K562 (cell line): Measurements from ENCODE around the gene NTN1. TPM values are rescaled to one million over a fixed set of nuclear protein-coding genes. Genes with fewer than 3 reads are reported as not detected.

Experiments used
- ATAC-seq: fragments of 200-7000 bp; cut with Tn5 transposase; 3 replicates; pipeline ENCODE4 v1.9.1; 2020; ENCODE audit warnings: moderate library complexity
- BruUV-seq: library from RNA; stranded (reverse); fragments of 400-500 nt; replicated peaks from 2 replicates; lab custom pipeline; 2021; lab: Mats Ljungman, UMichigan
- CTCF ChIA-PET: fragments of 300-600 bp; formaldehyde crosslinking; extraction: SDS; loops from one replicate; lab custom pipeline; 2021; ENCODE audit warnings: low intra/inter-chr PET ratio; lab: Yijun Ruan, JAX
- POLR2A ChIA-PET: fragments of 300-600, 350-650 bp; sonication (Branson Sonifier 250); formaldehyde crosslinking; extraction: SDS; loops from one replicate; lab custom pipeline; 2021; ENCODE audit warnings: antibody characterized with exemption, inconsistent platforms; lab: Yijun Ruan, JAX
- DNase-seq, 4 experiments: peaks; one replicate each; pipeline versions ENCODE4 v3.0.0 to v3.0.0-alpha.2; 2011 to 2018; ENCODE audit warnings: low spot score in 3 of 4, mixed read lengths in 3 of 4; ENCODE audit errors: extremely low read depth in 1 of 4
- FAIRE-seq: peaks from 2 replicates; lab custom pipeline; 2011; peaks lifted over from hg19 to GRCh38; lab: Jason Lieb, UNC
- H2AFZ ChIP-seq: 2 replicates; pipeline ENCODE4 v1.6.0; 2011; ENCODE audit warnings: low read depth, low read length, control low read depth, inconsistent platforms
- H3K27ac ChIP-seq: fragments of 200-600 bp; 3 replicates; pipeline ENCODE4 v1.8.0; 2011; ENCODE audit warnings: low read depth, mild to moderate bottlenecking, control low read depth, inconsistent platforms, low read length, moderate library complexity, mixed read lengths; ENCODE audit errors: extremely low read depth
- H3K27me3 ChIP-seq, 2 experiments: fragments of 300-600 bp in 1 of 2; 2 replicates in 1 of 2; 3 replicates in 1 of 2; pipeline versions ENCODE4 v1.6.0 to v1.8.0; 2011; ENCODE audit warnings: inconsistent platforms in 2 of 2, low read length in 2 of 2, mild to moderate bottlenecking in 1 of 2, mixed read lengths in 1 of 2, moderate library complexity in 1 of 2; ENCODE audit not compliant: control insufficient read depth in 2 of 2, insufficient read depth in 2 of 2
- H3K36me3 ChIP-seq: fragments of 300-600 bp; 3 replicates; pipeline ENCODE4 v1.8.0; 2011; ENCODE audit warnings: mild to moderate bottlenecking, low read length, inconsistent platforms; ENCODE audit not compliant: control insufficient read depth, insufficient read depth
- H3K4me1 ChIP-seq, 2 experiments: fragments of 200-600 bp in 1 of 2; replicated peaks in 1 of 2; 2 replicates in 1 of 2; 3 replicates in 1 of 2; pipeline versions ENCODE4 v1.5.1 to v1.8.0; 2011; ENCODE audit warnings: inconsistent platforms in 2 of 2, low read length in 2 of 2, mild to moderate bottlenecking in 1 of 2, mixed read lengths in 1 of 2, moderate library complexity in 1 of 2; ENCODE audit not compliant: control insufficient read depth in 2 of 2, insufficient read depth in 2 of 2
- H3K4me2 ChIP-seq: 2 replicates; pipeline ENCODE4 v1.6.1; 2011; ENCODE audit warnings: low read length, control low read depth, inconsistent platforms, mixed read lengths; ENCODE audit not compliant: insufficient read depth
- H3K4me3 ChIP-seq: fragments of 200-600 bp; sonication (generic), shearing (Covaris generic); 2 replicates; pipeline ENCODE4 v1.5.1; 2016; ENCODE audit warnings: control low read depth, inconsistent platforms
- H3K79me2 ChIP-seq: fragments of 200-600 bp; 3 replicates; pipeline ENCODE4 v1.8.0; 2011; ENCODE audit warnings: low read length, inconsistent platforms; ENCODE audit not compliant: control insufficient read depth, insufficient read depth
- H3K9ac ChIP-seq, 2 experiments: 2 replicates each; pipeline versions ENCODE4 v1.6.0 to v1.6.1; 2011; ENCODE audit warnings: low read depth in 2 of 2, low read length in 2 of 2, control low read depth in 1 of 2, inconsistent platforms in 1 of 2, mild to moderate bottlenecking in 1 of 2, mixed read lengths in 1 of 2; ENCODE audit not compliant: insufficient read depth in 1 of 2
- H3K9me1 ChIP-seq: one replicate; pipeline ENCODE4 v1.6.0; 2011; ENCODE audit warnings: inconsistent platforms, mild to moderate bottlenecking, low read length, moderate library complexity; ENCODE audit not compliant: control insufficient read depth, insufficient read depth
- H3K9me3 ChIP-seq: replicated peaks from 2 replicates; pipeline ENCODE4 v1.5.1; 2011; ENCODE audit warnings: low read depth, low read length, inconsistent platforms; ENCODE audit not compliant: control insufficient read depth, insufficient read depth
- H4K20me1 ChIP-seq: replicated peaks from 2 replicates; pipeline ENCODE4 v1.6.1; 2011; ENCODE audit warnings: low read length, inconsistent platforms, mixed read lengths; ENCODE audit not compliant: control insufficient read depth, insufficient read depth
- ADNP ChIP-seq: fragments of 200-800 bp; sonication (Bioruptor generic); IDR thresholded peaks from 2 replicates; pipeline ENCODE4 v1.6.1; 2016; ENCODE audit warnings: missing genetic modification characterization, missing compliant biosample characterization
- AFF4 ChIP-seq: sonication (generic); formaldehyde crosslinking; IDR thresholded peaks from 2 replicates; pipeline ENCODE4 v1.8.0; 2023; ENCODE audit warnings: mild to moderate bottlenecking, missing genetic modification reagents
- BHLHE40 ChIP-seq: IDR thresholded peaks from 2 replicates; pipeline ENCODE4 v1.6.1; 2011; ENCODE audit warnings: low read length, improper control_type of control experiment
- EGR1 ChIP-seq: fragments of 450-650 bp; conservative IDR thresholded peaks from 2 replicates; pipeline ENCODE4 v1.6.1; 2017; ENCODE audit warnings: mild to moderate bottlenecking
- ERF ChIP-seq: fragments of 450-650 bp; formaldehyde crosslinking; IDR thresholded peaks from 2 replicates; pipeline ENCODE4 v1.4.0; 2020; ENCODE audit warnings: mild to moderate bottlenecking, mixed read lengths
- GTF2E2 ChIP-seq: fragments of 200-800 bp; sonication (Bioruptor generic); IDR thresholded peaks from 2 replicates; pipeline ENCODE4 v1.6.1; 2016; ENCODE audit warnings: missing genetic modification characterization, missing compliant biosample characterization
- HMGN3 ChIP-seq: IDR thresholded peaks from 2 replicates; pipeline ENCODE4 v1.6.1; 2011; ENCODE audit warnings: borderline replicate concordance, low read depth, mild to moderate bottlenecking, mixed read lengths, low read length; ENCODE audit not compliant: insufficient read length; ENCODE audit errors: extremely low read depth
- NFATC3 ChIP-seq: fragments of 450-650 bp; IDR thresholded peaks from 2 replicates; pipeline ENCODE4 v1.6.1; 2017; ENCODE audit warnings: mild to moderate bottlenecking
- PCBP1 ChIP-seq: fragments of 200-400 bp; formaldehyde crosslinking; IDR thresholded peaks from 2 replicates; pipeline ENCODE4 v1.6.1; 2018; ENCODE audit warnings: mild to moderate bottlenecking, low read depth, low read length; ENCODE audit not compliant: poor library complexity, severe bottlenecking
- ZNF232 ChIP-seq: sonication (generic); formaldehyde crosslinking; IDR thresholded peaks from 2 replicates; pipeline ENCODE4 v1.8.0; 2022; ENCODE audit warnings: mild to moderate bottlenecking, missing genetic modification reagents
- ZNF384 ChIP-seq: IDR thresholded peaks from 2 replicates; pipeline ENCODE4 v1.6.1; 2012; ENCODE audit warnings: low read depth, low read length, improper control_type of control experiment
- ZNF76 ChIP-seq: fragments of 250-450 bp; sonication (Bioruptor Pico); IDR thresholded peaks from 2 replicates; pipeline ENCODE4 v1.4.0; 2020; ENCODE audit warnings: mild to moderate bottlenecking, moderate library complexity, borderline replicate concordance
- WGBS: fragments of 100-300 bp; shearing (Covaris generic); methylation state at CpG from one replicate; pipeline ENCODE4 v1.1.6; 2016; ENCODE audit warnings: low coverage, mixed read lengths; ENCODE audit not compliant: insufficient coverage; ENCODE audit errors: missing lambda C conversion rate; 5-methylcytosine and 5-hydroxymethylcytosine counted together
- in situ Hi-C: fragments of 300-500 bp; cut with MboI; formaldehyde crosslinking; loops from 4 replicates; pipeline ENCODE4 v1.15.0; 2018; ENCODE audit warnings: inconsistent platforms, mixed read lengths
- intact Hi-C: fragments of 100-400 bp; cut with micrococcal nuclease; formaldehyde crosslinking; loops from 2 replicates; pipeline ENCODE4 v1.14.2; 2022
- polyA plus RNA-seq, 8 experiments: library from polyadenylated mRNA; depleted of rRNA in 4 of 8; stranded (reverse) in 5 of 8; unstranded in 3 of 8; fragments of >200 nt; fragmentation: Nextera tagmentation in 2 of 8; fragmentation: Illumina TruSeq in 1 of 8; extraction: Ambion mirVana in 2 of 8; extraction: Trizol in 1 of 8; gene quantifications; 2 replicates each; pipeline versions ENCODE4 v1.2.1 to v1.2.3, GENCODE V29; 2011 to 2014; ENCODE audit warnings: inconsistent platforms in 1 of 8, missing spikeins in 1 of 8
- total RNA-seq, 7 experiments: library from RNA; depleted of rRNA in 6 of 7; stranded (reverse); fragments of >200 nt in 6 of 7; fragmentation: Illumina TruSeq in 2 of 7; extraction: Trizol in 2 of 7; gene quantifications; 2 replicates each; pipeline versions ENCODE4 v1.2.1 to v1.2.3, GENCODE V29; 2011 to 2021; ENCODE audit warnings: low replicate concordance in 1 of 7

Gene NTN1
- total and polyA plus RNA-seq, 9 of the 15 experiments (the other 6 are each of a cell fraction or from before 2014, with no cell fraction given) = 0.02 TPM; not detected in 8

GRCh38 chr17:9175700-9176467 lies 154.6 kb downstream of the NTN1 start:
- H3K27ac ChIP-seq = no peak overlapping the region
- ChIA-PET CTCF (no interaction called here), POLR2A (interaction anchor here (0.9 kb wide), 1 partner anchor 64 kb away, joined by 3 read pairs; no protein-coding TSS in a partner anchor)
- H3K9ac ChIP-seq = no peak overlapping the region
- BruUV-seq = no TSS peak
- no peak overlapping the region for H3K4me3 ChIP-seq
- intact Hi-C loops (no loop called here), in situ Hi-C loops (no loop called here)
- TF ChIP-seq ZNF384 = no peak
- TF ChIP-seq EGR1 = peak; percentile 74
- no peak for TF ChIP-seq BHLHE40
- H3K4me1 ChIP-seq = no peaks in the 10 kb centered on the region
- FAIRE-seq (no peak), ATAC-seq (no peak), DNase-seq (peak in 1 of 4 experiments; percentile 2)
- H4K20me1 ChIP-seq = no peaks in the 10 kb centered on the region
- H3K9me3 ChIP-seq = no peaks in the 10 kb centered on the region
- no peaks in the 10 kb centered on the region for H3K79me2 ChIP-seq
- H3K36me3 ChIP-seq = no peaks in the 10 kb centered on the region
- H3K27me3 ChIP-seq = peaks cover 2 to 44% of the 10 kb centered on the region in 2 experiments; a peak in 3 of 5 replicates
- H2AFZ ChIP-seq = no peak overlapping the region
- WGBS = 2% methylated on average over 11 of the region's 14 CpGs
- no peak overlapping the region for H3K4me2 ChIP-seq
- H3K9me1 ChIP-seq = no peaks in the 10 kb centered on the region

GRCh38 chr17:9177212-9177611 lies 155.9 kb downstream of the NTN1 start:
- Histone ChIP-seq H3K4me1 (no peaks in the 10 kb centered on the region), H2AFZ (no peak overlapping the region), H3K9ac (no peak overlapping the region; a peak in 1 of 4 replicates), H3K27ac (no peak overlapping the region), H3K4me3 (no peak overlapping the region), H3K27me3 (peaks cover 2 to 50% of the 10 kb centered on the region in 2 experiments; a peak in 3 of 5 replicates), H4K20me1 (no peaks in the 10 kb centered on the region), H3K79me2 (no peaks in the 10 kb centered on the region), H3K36me3 (no peaks in the 10 kb centered on the region), H3K9me1 (no peaks in the 10 kb centered on the region), H3K4me2 (no peak overlapping the region), H3K9me3 (no peaks in the 10 kb centered on the region)
- WGBS = 1% methylated on average over 12 of the region's 15 CpGs
- ATAC-seq (no peak), DNase-seq (no peak), FAIRE-seq (no peak)
- POLR2A ChIA-PET = interaction anchor here (0.9 kb wide), 1 partner anchor 63 kb away, joined by 3 read pairs; no protein-coding TSS in a partner anchor
- CTCF ChIA-PET = no interaction called here
- in situ Hi-C loops (no loop called here), intact Hi-C loops (no loop called here)
- no TSS peak for BruUV-seq
- TF ChIP-seq NFATC3 = no peak
- TF ChIP-seq GTF2E2 (tag) = no peak
- TF ChIP-seq AFF4 (CRISPR knock-in tag) = no peak
- no peak for TF ChIP-seq ADNP (tag)
- no peak for TF ChIP-seq ERF
- TF ChIP-seq ZNF76 (CRISPR knock-in tag) = no peak
- no peak for TF ChIP-seq HMGN3
- no peak for TF ChIP-seq ZNF232 (CRISPR knock-in tag)
- no peak for TF ChIP-seq PCBP1
